ENCODE data around the gene PPP6C. TPM values are rescaled to one million over a fixed set of nuclear protein-coding genes. Genes with fewer than 3 reads are reported as not detected.

The PPP6C gene
- total and polyA plus RNA-seq, 2 experiments from 2014 or later, result 31.9 to 46.4 TPM

- H3K4me2 ChIP-seq, result no peak overlapping the region
- H3K4me3 ChIP-seq, result no peak overlapping the region
- H3K4me1 ChIP-seq (ENCODE audit: insufficient read depth), result no peaks in the 10 kb centered on the region
- no peak overlapping the region for H3K27ac Mint-ChIP-seq
- no peak for DNase-seq (ENCODE audit: low spot score)
- no peak overlapping the region for H3K27ac ChIP-seq (ENCODE audit: low read depth)
- no peak for ATAC-seq
- peaks cover 28% of the 10 kb centered on the region; the same call in 1 of the 2 replicates for H4K20me1 ChIP-seq (replicated peaks; ENCODE audit: insufficient read depth)
- H3K79me2 ChIP-seq (replicated peaks; ENCODE audit: insufficient read depth), result peaks cover 93% of the 10 kb centered on the region
- TF ChIP-seq, protein P1, sequence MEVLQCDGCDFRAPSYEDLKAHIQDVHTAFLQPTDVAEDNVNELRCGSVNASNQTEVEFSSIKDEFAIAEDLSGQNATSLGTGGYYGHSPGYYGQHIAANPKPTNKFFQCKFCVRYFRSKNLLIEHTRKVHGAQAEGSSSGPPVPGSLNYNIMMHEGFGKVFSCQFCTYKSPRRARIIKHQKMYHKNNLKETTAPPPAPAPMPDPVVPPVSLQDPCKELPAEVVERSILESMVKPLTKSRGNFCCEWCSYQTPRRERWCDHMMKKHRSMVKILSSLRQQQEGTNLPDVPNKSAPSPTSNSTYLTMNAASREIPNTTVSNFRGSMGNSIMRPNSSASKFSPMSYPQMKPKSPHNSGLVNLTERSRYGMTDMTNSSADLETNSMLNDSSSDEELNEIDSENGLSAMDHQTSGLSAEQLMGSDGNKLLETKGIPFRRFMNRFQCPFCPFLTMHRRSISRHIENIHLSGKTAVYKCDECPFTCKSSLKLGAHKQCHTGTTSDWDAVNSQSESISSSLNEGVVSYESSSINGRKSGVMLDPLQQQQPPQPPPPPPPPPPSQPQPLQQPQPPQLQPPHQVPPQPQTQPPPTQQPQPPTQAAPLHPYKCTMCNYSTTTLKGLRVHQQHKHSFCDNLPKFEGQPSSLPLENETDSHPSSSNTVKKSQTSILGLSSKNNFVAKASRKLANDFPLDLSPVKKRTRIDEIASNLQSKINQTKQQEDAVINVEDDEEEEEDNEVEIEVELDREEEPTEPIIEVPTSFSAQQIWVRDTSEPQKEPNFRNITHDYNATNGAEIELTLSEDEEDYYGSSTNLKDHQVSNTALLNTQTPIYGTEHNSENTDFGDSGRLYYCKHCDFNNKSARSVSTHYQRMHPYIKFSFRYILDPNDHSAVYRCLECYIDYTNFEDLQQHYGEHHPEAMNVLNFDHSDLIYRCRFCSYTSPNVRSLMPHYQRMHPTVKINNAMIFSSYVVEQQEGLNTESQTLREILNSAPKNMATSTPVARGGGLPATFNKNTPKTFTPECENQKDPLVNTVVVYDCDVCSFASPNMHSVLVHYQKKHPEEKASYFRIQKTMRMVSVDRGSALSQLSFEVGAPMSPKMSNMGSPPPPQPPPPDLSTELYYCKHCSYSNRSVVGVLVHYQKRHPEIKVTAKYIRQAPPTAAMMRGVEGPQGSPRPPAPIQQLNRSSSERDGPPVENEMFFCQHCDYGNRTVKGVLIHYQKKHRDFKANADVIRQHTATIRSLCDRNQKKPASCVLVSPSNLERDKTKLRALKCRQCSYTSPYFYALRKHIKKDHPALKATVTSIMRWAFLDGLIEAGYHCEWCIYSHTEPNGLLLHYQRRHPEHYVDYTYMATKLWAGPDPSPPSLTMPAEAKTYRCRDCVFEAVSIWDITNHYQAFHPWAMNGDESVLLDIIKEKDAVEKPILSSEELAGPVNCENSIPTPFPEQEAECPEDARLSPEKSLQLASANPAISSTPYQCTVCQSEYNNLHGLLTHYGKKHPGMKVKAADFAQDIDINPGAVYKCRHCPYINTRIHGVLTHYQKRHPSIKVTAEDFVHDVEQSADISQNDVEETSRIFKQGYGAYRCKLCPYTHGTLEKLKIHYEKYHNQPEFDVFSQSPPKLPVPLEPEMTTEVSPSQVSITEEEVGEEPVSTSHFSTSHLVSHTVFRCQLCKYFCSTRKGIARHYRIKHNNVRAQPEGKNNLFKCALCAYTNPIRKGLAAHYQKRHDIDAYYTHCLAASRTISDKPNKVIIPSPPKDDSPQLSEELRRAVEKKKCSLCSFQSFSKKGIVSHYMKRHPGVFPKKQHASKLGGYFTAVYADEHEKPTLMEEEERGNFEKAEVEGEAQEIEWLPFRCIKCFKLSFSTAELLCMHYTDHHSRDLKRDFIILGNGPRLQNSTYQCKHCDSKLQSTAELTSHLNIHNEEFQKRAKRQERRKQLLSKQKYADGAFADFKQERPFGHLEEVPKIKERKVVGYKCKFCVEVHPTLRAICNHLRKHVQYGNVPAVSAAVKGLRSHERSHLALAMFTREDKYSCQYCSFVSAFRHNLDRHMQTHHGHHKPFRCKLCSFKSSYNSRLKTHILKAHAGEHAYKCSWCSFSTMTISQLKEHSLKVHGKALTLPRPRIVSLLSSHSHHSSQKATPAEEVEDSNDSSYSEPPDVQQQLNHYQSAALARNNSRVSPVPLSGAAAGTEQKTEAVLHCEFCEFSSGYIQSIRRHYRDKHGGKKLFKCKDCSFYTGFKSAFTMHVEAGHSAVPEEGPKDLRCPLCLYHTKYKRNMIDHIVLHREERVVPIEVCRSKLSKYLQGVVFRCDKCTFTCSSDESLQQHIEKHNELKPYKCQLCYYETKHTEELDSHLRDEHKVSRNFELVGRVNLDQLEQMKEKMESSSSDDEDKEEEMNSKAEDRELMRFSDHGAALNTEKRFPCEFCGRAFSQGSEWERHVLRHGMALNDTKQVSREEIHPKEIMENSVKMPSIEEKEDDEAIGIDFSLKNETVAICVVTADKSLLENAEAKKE (CRISPR knock-in tag; IDR thresholded peaks at IDR 0.05), result no peak
- TF ChIP-seq ZNF114 (CRISPR knock-in tag; IDR thresholded peaks at IDR 0.05), result no peak
- no peak for TF ChIP-seq ZNF331 (CRISPR knock-in tag; IDR thresholded peaks at IDR 0.05; ENCODE audit: low read depth)
- TF ChIP-seq EZH2phosphoT487 (IDR thresholded peaks at IDR 0.05; ENCODE audit: unreplicated experiment), result no peak
- TF ChIP-seq REST (IDR thresholded peaks at IDR 0.05; ENCODE audit: unreplicated experiment), result no peak
- no peak for TF ChIP-seq CREB1 (CRISPR knock-in tag; IDR thresholded peaks at IDR 0.05; ENCODE audit: low read depth)
- no peak for TF ChIP-seq POLR2AphosphoS5 (IDR thresholded peaks at IDR 0.05; ENCODE audit: low read depth)
- TF ChIP-seq CTCF (conservative IDR thresholded peaks at IDR 0.05; ENCODE audit: low read depth in 2 of 2), result no peak
- no peak for TF ChIP-seq STAT1 (IDR thresholded peaks at IDR 0.05; ENCODE audit: unreplicated experiment)
- no peak for TF ChIP-seq JUNB (IDR thresholded peaks at IDR 0.05; ENCODE audit: unreplicated experiment)
- TF ChIP-seq NANOG (IDR thresholded peaks at IDR 0.05; ENCODE audit: borderline replicate concordance), result no peak
- TF ChIP-seq EZH2 (IDR thresholded peaks at IDR 0.05; ENCODE audit: low read depth, unreplicated experiment), result no peak
- no peak for TF ChIP-seq ETS1 (IDR thresholded peaks at IDR 0.05)
- H3K4me1 Mint-ChIP-seq, result no peaks in the 10 kb centered on the region; the same call in 2 of the 3 replicates
- H3K27me3 Mint-ChIP-seq (ENCODE audit: insufficient read depth, low read depth, poor library complexity), result no peaks in the 10 kb centered on the region
- H3K36me3 ChIP-seq (ENCODE audit: insufficient read depth), result no peaks in the 10 kb centered on the region
- H3K9me2 ChIP-seq (ENCODE audit: insufficient read depth), result no peaks in the 10 kb centered on the region
- H3K9me3 Mint-ChIP-seq, result no peaks in the 10 kb centered on the region
- H2AFZ ChIP-seq, result no peak overlapping the region
- H3K27me3 ChIP-seq (ENCODE audit: insufficient read depth), result no peaks in the 10 kb centered on the region
- H3F3A ChIP-seq (replicated peaks; ENCODE audit: low read depth), result 0 out of 2 replicates have a peak, but pooled peaks cover 8% of the 10 kb centered on the region
- H3K4me3 Mint-ChIP-seq, result no peak overlapping the region
- no peaks in the 10 kb centered on the region; the same call in 2 of the 3 replicates for H3K36me3 Mint-ChIP-seq (ENCODE audit: low read depth)
Measured at GRCh38 chr9:125131778-125132177, 57.8 kb downstream of the PPP6C start.
